NCI-H1436 (cell line): ENCODE results near the gene SLC9A9.

Experiments used
- DNase-seq: peaks from one replicate; lab custom pipeline; 2025; lab: John Stamatoyannopoulos, UW

SLC9A9 gene

DNA sequence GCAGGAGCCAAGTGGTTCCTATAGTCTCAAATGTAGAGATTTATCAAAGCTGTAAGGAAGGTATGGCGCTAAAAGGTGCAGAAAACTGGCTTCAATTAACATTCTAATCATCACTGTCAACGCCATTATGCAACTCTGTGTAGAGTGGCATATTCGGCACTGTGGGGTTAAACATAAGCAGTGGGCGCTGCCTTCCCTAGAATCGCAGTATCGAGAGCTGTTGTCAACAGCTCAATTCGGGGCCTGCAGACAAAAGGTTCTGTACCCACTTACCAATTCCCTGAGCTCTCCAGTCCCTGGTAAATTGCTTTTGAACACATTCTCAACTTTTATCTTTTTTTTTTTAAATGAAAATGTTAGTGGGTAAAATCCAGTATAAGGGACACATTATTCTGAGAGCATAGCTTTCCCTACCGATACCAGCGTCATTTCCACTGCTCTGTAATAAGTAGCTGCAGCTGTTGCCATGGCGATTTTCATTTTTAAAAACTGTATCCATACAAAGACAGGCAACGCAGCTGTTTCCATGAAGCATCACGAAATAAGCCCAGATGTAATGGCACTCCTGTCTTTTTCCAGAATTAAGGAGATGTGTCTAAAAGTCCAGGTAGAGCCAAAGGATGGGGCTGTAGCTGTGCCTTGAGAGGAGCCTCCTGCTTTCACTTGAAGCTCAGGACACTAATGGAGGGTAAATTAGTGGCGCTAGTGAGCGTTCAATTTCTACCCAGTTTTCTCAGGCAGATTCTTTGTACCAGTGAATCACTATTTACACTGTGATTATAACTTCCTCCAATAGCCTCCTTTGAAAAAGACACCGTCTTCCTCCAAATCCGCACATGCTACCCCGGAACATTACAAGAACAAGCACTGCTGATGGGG lies 250.3 kb downstream of the SLC9A9 start:
- DNase-seq, result peak; percentile 73

DNA sequence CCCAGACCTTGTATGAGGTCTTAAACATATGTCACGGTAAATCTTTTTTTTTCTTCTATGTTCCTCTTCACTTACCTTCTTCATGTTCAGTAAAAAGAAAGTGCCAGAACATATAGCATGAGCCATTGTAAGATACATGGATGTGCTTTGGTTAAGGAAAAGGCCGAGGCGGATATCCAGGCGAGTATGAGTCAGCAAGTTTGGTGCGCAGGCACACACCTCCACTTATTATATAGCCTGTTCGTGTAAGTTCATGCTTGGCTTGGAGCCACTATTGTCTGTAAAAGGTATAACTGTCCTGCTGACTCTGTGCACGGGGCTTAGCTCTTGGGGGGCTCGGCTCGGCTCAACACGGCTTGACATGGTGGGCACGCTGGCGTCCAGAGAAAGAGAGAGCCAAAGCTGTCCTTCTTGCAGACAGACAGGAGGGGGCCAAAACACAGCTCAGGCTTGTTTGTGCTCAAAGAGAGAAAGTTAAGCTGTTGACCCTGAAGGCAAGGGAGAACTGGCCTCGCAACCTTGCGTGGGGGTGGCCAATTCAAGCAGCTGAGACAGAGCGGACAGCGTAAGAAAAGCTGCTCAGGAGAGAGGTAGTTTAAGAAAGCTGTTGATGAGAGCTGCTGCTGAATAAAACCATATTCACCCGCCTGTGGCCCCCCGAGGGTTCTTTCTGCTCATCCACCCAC lies 251.2 kb downstream of the SLC9A9 start:
- peak; percentile 10 for DNase-seq

DNA sequence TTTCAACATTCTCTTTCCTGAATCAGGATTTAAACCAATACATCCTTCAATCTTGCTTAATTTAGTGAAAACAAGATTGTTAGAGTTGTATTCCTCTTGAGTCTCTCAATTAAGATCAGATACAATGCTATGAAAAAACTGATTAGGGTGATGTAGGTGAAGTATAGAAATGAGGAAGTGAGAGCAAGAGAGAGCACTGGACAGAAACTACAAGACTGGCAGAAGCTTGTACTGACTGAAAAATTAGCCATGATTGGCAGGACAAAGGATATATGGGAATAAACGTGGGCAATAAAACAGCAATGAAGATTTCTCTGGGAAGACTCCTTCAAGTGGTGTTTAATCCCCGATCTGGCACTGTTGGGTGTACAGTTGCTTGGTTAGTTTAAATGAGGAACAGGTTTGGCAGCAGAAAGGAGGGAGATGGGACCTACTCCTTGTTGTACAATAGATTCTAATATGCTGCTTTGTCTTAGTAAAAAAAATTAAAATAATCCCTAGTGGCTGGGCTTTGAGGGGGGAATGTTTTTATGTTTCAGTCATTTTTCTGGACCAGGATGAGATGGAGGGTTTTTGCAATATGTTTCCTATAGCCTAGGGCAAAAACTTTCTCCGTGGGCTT lies 252.7 kb downstream of the SLC9A9 start:
- DNase-seq, result no peak

DNA sequence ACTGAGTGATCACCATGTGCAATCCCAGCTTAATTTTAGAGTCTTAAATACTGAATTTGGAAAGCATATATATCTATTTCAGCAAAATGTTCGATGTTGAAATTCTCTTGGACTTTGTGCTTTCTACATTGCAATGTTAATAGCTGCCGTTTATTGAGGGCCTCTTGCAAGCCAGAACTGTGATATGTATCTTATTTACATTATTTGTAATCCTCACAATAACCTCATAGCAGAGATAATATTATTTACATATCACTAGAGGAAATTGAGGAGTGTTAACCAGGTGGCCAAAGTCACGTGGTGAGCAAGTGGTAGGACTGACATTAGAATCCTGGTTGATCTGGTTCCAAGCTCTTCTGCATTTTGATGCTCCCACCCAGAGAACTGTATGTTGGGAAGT lies 254.1 kb downstream of the SLC9A9 start:
- no peak for DNase-seq

DNA sequence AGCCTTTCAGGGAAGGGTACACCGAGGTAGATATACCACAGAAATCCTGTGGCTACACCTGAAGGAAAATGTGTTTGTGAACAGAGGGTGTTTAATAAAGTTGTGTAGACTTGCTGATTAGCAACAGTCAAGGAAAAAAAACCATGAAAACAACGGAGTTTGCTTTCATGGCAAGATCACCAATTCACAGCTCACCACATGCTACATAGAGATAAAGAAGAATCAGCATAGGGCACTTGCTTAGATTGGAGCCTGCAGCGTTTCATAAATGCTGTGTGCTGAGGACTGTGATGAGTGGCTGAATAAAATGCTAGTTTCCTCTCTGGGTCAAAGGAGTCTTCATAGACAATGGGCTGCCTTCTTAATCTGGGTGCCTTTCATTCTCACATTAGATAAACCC lies 257.6 kb downstream of the SLC9A9 start:
- peak; percentile 16 for DNase-seq

DNA sequence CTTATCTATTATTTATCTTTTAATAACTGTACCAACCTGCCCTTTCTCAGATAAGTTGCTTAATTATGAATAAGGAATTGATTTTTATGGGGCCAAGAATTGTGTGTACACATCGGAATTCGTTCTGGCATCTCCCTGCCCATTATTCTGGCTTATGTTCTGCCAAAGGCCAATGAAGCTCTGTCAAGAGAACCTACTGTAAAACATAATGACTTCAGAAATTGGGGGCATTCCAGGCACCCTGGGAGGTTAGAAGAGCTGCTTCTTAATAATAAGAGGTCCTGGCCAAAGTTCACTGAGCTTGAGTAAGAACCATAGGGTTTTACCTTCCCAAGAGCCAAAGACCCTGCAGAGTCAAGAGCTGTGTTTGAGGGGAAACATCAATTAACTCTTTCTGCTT lies 261.7 kb downstream of the SLC9A9 start:
- DNase-seq, result no peak

DNA sequence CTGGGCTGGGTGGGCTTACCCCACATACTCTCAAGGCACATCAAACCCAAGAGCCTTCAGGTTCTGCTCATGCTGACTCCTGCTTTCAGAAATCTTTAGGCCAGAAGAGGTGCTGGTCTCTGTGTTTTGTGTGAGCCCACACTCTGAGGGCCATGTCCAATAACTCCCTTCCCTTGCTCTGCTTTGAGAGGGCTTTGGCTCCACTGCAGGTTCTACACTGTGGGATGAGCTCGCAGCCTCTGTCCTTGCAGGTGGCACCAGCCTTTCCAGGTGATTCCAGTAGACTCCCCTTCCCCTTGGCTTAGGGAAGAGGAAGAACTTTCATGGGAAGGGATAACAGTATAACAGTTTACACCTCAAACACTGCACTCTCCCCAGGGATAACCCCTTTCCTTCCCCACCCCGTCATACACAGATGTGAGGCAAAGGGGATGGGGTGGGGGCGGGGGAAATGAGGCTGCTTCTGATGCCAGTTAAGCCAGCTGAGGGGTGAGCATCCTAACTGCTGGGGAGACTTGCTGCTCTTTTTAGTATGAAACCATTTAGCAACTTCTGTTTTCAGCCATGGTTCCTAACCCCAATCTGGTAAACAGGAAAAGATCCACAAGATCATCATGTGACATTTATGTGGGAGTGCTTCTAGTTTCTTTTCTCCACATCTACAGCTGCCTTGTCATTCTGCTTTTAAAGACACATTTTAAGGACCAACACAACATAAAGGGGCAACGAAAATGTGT lies 262.4 kb downstream of the SLC9A9 start:
- DNase-seq, result no peak

DNA sequence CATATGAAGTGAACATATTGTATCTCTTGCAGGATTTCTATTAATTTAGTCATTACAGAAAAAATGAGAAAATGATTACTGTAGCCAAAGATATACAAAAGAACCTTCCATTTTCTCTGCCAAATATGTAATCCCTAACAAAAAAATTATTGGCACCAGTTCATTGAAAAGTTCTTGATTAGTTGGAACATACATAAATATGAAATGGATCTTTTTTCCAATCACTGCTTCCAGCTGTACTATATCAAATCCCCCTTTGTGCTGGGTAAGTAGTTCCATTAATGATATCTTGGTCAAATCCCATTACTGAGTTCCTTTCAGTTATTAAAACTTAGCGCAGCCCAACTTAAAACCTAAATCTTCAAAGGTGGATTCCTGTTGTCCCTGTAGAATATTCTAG lies 263.8 kb downstream of the SLC9A9 start:
- no peak for DNase-seq

DNA sequence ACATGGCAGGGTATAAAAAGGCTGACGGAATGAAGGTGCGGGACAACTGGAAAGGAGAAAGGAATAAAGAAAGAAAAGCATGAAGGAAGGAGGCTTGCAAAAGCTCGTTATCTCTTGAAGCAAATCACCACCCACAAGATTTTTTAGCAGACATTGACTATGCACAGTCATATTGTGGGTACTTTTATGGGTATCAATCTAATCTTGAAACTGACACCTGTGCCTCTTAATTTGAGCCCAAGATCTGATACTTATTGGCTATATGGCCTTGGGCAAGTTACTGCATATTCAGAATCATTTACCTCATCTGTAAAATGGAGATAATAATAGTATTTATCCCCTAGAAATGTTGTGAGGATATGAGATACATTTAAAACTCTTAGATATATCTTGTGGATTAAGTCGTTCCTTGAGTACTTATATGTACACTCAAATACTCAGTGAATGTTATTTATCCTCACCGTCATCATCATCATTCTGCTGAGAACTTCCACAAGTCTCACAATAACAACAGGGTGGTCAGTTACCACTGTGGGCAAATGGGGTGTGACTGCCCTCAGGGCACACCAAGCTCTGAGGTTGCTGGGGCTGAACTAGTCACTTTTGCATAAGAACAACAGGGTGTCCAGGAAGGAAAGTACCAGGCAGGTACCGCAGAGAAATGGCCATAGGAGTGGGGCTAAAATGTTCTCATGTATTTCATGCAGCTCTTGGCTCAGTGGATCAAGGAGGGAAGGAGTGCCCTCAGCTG lies 266.1 kb downstream of the SLC9A9 start:
- DNase-seq, result no peak

DNA sequence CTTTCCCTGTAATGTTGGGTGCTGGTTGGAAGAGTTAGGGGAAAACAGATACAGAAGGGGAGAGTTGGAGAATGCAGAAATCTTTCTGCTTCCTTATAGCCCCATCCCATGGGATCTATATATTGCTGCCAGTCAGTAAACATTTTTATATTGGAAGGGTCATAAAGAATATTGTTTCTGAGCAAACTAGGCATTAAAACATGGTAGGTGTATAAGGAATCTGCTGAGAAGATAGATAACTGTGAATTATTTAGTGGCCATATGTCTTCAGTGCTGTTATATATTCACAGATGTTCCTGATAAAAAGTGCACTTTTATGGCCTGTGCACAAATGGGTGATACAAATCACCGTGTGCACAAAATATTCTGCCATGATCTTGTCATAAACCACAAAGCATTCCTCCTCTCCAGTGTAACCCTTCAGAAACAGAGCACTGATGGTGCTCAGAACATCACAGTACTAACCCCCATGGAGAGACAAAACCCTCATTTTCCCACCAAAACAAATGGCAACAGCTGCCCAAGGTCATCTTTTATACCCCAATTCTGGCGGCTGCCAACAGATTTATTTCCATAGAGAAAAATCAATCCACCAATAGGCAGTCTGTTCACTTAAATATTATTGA lies 269.3 kb downstream of the SLC9A9 start:
- DNase-seq, result no peak

DNA sequence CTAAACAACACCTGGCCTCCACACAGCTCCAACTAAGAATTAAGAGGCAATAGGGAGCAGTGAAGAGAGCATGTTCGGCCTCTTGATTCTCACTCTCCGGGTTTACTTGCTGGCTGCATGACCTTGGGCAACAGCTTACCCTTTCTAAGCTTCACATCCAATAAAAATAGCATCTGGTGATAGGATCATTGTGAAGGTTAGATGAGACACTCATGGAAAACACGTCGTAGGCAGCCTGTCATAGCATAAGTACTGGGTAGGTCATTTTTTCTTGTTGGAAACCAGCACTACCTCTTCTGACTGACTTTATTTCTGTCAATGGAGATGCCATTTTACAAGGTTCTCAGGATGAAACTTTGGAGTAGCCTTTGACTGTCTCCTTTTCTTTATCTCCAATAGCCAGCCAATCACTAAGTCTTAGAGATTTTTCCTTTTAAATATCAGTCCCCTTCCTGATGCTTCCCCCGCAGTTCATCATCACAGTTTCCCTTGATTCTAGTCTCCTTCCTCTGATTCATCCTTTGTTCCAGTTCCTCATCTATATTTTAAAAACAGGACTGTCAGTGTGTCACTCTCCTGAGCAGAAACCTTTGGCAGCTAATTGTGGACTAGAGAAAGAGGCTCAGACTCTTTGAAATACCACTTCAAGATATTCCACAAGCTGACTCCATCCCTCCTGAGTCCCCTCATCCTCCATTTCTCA lies 271.5 kb downstream of the SLC9A9 start:
- no peak for DNase-seq

DNA sequence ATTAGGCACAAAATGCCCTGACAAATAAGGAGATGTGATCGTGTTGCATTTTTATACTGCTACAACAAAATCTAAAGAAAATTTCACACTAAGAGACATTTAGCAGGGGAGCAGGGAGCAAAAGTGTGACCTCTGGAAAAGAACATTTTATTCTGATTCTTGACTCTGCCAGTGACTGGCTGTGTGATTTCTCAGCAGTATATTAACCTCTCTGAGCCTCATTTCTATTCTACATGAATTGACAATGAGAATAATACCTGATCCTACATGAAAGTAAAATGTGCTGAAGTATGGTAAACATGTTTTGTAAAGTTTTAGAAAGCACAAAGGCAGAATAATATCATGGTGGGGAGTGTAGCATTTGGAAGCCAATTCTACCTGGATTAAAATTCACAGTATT lies 273.3 kb downstream of the SLC9A9 start:
- no peak for DNase-seq

DNA sequence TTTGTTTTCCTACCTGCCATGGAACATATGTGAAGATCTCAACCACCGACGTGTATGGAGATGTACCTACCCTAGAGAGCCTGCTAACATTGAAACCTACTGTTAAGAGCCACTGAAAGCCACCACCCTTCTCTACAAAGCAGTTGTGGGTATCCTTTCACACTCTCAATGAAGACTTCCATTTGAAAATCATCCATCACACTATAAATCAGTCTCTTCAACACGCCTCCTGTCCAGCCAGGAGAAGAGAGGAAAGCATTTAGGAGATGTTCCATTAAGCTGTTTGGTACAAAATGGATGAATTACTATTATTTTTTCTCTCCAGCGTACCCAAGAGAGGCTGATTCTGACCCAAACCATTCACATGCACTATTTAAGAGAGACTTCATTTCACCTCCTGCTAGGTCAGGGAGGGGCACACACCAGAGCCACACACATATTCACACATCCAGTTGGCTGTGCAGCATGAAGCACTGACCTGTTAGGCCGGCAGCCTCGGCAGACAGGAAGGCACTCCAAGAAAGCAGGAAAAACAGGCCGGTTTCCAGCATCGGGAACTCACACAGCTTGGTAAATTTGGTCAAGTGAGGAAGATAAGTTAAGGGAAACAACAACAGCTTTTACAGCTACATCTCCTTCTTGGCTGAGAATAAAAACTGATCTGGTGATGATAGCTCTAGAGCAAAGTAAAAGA lies 274.5 kb downstream of the SLC9A9 start:
- no peak for DNase-seq

DNA sequence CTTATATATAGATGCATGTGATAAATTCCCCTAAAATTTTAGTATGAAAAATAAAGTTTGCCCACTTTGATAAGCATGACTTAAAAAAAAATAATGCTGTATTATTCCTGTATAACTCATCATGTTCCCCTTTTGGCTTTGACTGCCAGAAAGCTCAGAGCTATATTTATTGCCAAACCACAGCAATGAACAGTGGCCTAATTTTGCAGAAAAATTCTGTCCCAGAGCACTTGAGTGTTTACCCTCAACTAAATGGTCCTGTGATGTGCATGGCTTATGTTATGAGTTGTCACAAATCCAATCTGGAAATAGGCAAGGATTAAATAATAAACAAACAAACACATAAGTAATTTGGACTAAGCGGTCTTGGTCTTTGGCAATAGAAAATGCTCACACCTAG lies 276.7 kb downstream of the SLC9A9 start:
- DNase-seq, result no peak

DNA sequence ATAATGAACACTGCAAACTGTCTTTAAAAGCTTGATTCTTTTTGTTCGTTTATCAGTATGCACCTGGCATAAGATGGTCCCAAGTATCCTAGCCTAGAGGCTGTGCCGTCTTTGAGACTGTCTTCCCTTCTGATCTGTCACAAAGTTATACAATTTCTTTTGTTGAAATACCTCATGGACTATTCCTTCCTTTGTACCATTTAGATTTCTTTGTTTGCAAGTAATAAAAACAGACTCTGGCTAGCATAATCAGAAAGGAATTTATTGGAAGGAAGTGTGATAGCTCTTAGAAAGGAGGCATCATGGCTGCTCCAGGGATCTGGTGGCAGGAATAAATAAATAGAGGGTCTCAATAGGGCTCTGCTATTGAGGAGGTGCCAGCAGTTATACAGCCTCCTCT lies 280.4 kb downstream of the SLC9A9 start:
- no peak for DNase-seq

DNA sequence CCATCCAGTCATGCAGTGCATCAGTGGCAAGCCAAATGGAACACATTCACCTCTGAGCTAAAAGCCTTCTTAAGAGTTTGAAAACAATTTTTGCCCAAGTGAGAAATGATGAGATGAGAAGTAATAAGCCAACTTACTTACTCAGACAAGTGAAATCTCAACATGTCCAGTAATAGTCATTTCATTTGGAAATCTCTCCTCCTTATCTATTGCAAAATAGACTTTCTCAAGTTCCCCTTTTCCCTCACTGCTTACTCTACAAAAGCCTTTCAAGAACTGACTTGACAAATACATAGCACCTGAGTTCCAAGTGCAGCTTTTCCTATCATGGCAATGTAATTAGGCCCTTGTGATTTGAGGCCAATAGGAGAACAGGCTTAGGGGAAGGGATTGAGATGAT lies 282.3 kb downstream of the SLC9A9 start:
- DNase-seq, result no peak

DNA sequence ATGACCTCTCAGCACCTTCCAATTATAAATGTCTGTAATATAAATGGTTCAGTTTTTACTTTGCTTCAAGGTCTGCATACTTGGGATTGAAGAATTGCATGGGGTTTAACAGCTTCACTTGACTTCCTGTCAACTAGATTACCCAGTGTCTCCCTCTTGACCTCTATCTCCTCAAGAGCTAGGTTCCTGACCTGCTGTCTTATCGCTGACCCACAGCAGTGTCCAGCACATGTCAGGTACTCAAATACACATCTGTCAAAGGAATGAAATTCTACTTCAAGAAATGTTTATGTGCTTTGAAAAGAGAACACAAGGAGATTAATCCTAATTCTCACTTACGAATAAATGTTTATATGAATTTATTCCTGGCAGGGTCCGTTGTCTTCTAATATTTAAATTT lies 284.5 kb downstream of the SLC9A9 start:
- no peak for DNase-seq

DNA sequence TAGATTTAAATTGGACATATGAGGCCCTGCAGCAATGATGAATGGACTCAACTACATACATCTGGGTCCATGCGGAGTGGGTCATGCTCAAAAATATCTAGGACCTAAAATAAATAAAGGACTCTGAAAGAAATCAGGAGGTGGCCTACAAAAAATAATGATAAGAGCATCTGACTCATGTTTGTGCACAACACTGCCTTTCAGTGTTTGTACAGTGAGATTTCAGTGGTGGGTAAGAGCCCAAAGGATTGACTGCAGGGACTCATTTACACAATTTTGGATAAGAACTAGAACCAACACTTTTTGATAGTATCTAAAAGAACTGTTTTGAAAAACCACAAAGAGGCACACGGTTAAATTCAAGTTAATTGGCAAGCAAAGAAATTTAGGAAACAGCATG lies 285.5 kb downstream of the SLC9A9 start:
- no peak for DNase-seq

DNA sequence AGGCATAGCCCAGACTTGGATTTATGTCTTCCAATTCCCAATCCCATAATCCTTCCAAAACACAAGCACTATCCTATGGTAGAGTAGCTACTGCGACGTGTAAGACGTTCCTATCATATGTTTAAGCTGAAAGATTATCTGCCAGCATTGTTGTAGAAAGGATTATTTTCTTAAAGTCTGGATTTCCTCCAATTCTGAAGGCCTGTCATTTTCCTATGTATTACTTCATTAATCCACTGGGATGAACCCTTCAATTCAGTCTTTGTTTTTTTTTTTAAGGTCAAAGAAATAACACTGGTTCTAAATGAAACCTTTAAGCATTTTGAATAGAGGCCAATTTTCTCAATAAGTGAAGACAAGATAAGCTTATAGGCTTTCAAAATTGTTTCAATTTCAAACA lies 289.0 kb downstream of the SLC9A9 start:
- DNase-seq, result no peak

DNA sequence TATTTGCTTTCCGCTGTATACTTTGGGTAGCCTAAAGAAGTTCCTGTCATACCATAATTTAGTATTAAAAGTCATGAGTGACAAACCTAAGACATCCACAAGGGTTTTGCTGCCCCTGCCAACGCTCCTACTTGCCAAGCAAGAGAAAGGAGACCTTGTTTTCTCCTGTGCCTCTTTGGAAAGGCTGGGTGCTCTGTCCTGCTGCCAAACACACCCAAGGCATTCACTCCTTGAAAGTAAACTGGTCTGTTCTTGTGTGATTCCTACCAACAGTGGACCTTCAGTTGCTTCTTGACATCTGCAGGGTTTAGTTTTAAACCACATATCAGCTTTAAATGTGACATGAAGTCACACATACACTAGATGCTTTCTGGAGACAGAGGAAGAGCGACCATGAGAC lies 295.4 kb downstream of the SLC9A9 start:
- no peak for DNase-seq
